OCI-LY3 (cell line): ENCODE results near the gene SLC25A25.
A peak's percentile ranks its signal among the peaks of the same experiment; 100 is the strongest.

Experiments used
- CTCF ChIP-seq: fragments of 200-600, 300-600 bp; sonication (generic); IDR thresholded peaks from 2 replicates; pipeline ENCODE4 v1.5.1; 2014; ENCODE audit warnings: antibody characterized with exemption, low read length, low read depth
- EZH2phosphoT487 ChIP-seq: fragments of 200-600 bp; shearing (Covaris generic); IDR thresholded peaks from 2 replicates; pipeline ENCODE4 v1.6.1; 2018; ENCODE audit warnings: antibody characterized with exemption, mixed run types, low read depth

- TF ChIP-seq CTCF (peak; percentile 82), EZH2phosphoT487 (no peak)
These were observed 33.0 kb upstream of the SLC25A25 start for GRCh38 chr9:128034821-128035652.
